ENCODE results near the gene THSD4. TPM values are rescaled to one million over a fixed set of nuclear protein-coding genes. Genes with fewer than 3 reads are reported as not detected.

Gene THSD4
- total RNA-seq, 1 experiment from 2014 or later: 65.4 TPM

GRCh38 chr15:71306538-71306937 is 191.3 kb downstream of the THSD4 start:
- Histone ChIP-seq H3K27ac (ENCODE audit: low read length) (no peak overlapping the region), H3K9me3 (ENCODE audit: control insufficient read depth, insufficient read depth, low read depth, low read length) (no peaks in the 10 kb centered on the region), H3K4me1 (ENCODE audit: control insufficient read depth, insufficient read depth, low read length) (no peaks in the 10 kb centered on the region), H3K4me3 (ENCODE audit: low read depth in 2 of 2, low read length in 2 of 2) (no peak overlapping the region), H3K27me3 (ENCODE audit: control insufficient read depth, insufficient read depth, low read length) (no peaks in the 10 kb centered on the region), H3K36me3 (ENCODE audit: control insufficient read depth, insufficient read depth, low read length) (no peaks in the 10 kb centered on the region; the same call in 1 of the 2 replicates)
- in situ Hi-C loops (cut with HindIII; ENCODE audit: low pct_unique_long_range_greater_than_20kb, low sequenced_read_pairs) (no loop called here), intact Hi-C loops (cut with micrococcal nuclease; ENCODE audit: unreplicated experiment) (no loop called here)
- ChIA-PET POLR2A (no interaction called here), CTCF (no interaction called here)
- no peak for ATAC-seq
- no peak for TF ChIP-seq REST (IDR thresholded peaks at IDR 0.05; ENCODE audit: insufficient read depth in 1 of 2, low read depth in 2 of 2, low read length in 1 of 2)
- BruUV-seq (replicated peaks): no TSS peak
- DNase-seq (ENCODE audit: low read depth, low spot score): no peak

- in situ Hi-C loops (cut with HindIII; ENCODE audit: low pct_unique_long_range_greater_than_20kb, low sequenced_read_pairs): no loop called here
- BruUV-seq (replicated peaks): no TSS peak
Observed at GRCh38 chr15:71312194-71312708, 197.0 kb downstream of the THSD4 start.

More at GRCh38 chr15:71312194-71312708, 197.0 kb downstream of the THSD4 start:
- Histone ChIP-seq H3K4me3 (ENCODE audit: low read depth in 2 of 2, low read length in 2 of 2) (no peak overlapping the region), H3K36me3 (ENCODE audit: control insufficient read depth, insufficient read depth, low read length) (no peaks in the 10 kb centered on the region), H3K4me1 (ENCODE audit: control insufficient read depth, insufficient read depth, low read length) (no peaks in the 10 kb centered on the region), H3K27me3 (ENCODE audit: control insufficient read depth, insufficient read depth, low read length) (no peaks in the 10 kb centered on the region), H3K9me3 (ENCODE audit: control insufficient read depth, insufficient read depth, low read depth, low read length) (no peaks in the 10 kb centered on the region), H3K27ac (ENCODE audit: low read length) (no peak overlapping the region)
- ChIA-PET CTCF (no interaction called here), POLR2A (no interaction called here)
- TF ChIP-seq CTCF (IDR thresholded peaks at IDR 0.05): no peak
- no peak for TF ChIP-seq TCF7L2 (IDR thresholded peaks at IDR 0.05; ENCODE audit: low read depth, low read length)
- TF ChIP-seq REST (IDR thresholded peaks at IDR 0.05; ENCODE audit: insufficient read depth in 1 of 2, low read depth in 2 of 2, low read length in 1 of 2): no peak
- TF ChIP-seq POLR2AphosphoS5 (IDR thresholded peaks at IDR 0.05; ENCODE audit: low read depth, low read length): no peak
- TF ChIP-seq SIN3A (IDR thresholded peaks at IDR 0.05; ENCODE audit: borderline replicate concordance, insufficient read depth, low read depth, low read length): no peak
- intact Hi-C loops (cut with micrococcal nuclease; ENCODE audit: unreplicated experiment): no loop called here
- ATAC-seq (no peak), DNase-seq (ENCODE audit: low read depth, low spot score) (no peak)
